ENCODE results near the gene SAMMSON. TPM values are rescaled to one million over a fixed set of nuclear protein-coding genes. Genes with fewer than 3 reads are reported as not detected.

SAMMSON gene
- total and polyA plus RNA-seq, 2 experiments from 2014 or later, result not detected

GRCh38 chr3:70010346-70010745, 10.8 kb downstream of the SAMMSON start (continued):
- TF ChIP-seq ZNF114 (CRISPR knock-in tag; IDR thresholded peaks at IDR 0.05) (no peak), ETS1 (IDR thresholded peaks at IDR 0.05) (no peak), STAT1 (IDR thresholded peaks at IDR 0.05; ENCODE audit: unreplicated experiment) (no peak), JUNB (IDR thresholded peaks at IDR 0.05; ENCODE audit: unreplicated experiment) (no peak), POLR2AphosphoS5 (IDR thresholded peaks at IDR 0.05; ENCODE audit: low read depth) (no peak), NANOG (IDR thresholded peaks at IDR 0.05; ENCODE audit: borderline replicate concordance) (no peak), EZH2phosphoT487 (IDR thresholded peaks at IDR 0.05; ENCODE audit: unreplicated experiment) (no peak)

- no peaks in the 10 kb centered on the region for H3K79me2 ChIP-seq (replicated peaks; ENCODE audit: insufficient read depth)
- no peaks in the 10 kb centered on the region for H3F3A ChIP-seq (replicated peaks; ENCODE audit: low read depth)
- no peak overlapping the region for H3K4me2 ChIP-seq
- H3K27ac ChIP-seq (ENCODE audit: low read depth), result no peak overlapping the region
- DNase-seq (ENCODE audit: low spot score) (no peak), ATAC-seq (no peak)
- no peak overlapping the region for H3K4me3 Mint-ChIP-seq
- no peaks in the 10 kb centered on the region for H3K4me1 ChIP-seq (ENCODE audit: insufficient read depth)
- no peak overlapping the region for H3K4me3 ChIP-seq
- peaks cover 3% of the 10 kb centered on the region for H3K27me3 Mint-ChIP-seq (ENCODE audit: insufficient read depth, low read depth, poor library complexity)
- H3K36me3 ChIP-seq (ENCODE audit: insufficient read depth), result no peaks in the 10 kb centered on the region
- no peaks in the 10 kb centered on the region for H3K4me1 Mint-ChIP-seq
- no peak for TF ChIP-seq ETS1 (IDR thresholded peaks at IDR 0.05)
- H3K9me2 ChIP-seq (ENCODE audit: insufficient read depth), result peaks cover 4% of the 10 kb centered on the region; the same call in 1 of the 2 replicates
- H4K20me1 ChIP-seq (replicated peaks; ENCODE audit: insufficient read depth), result no peaks in the 10 kb centered on the region
- no peaks in the 10 kb centered on the region for H3K27me3 ChIP-seq (ENCODE audit: insufficient read depth)
- H2AFZ ChIP-seq, result 0 out of 2 replicates have a peak overlapping the region, but pooled peaks have one; percentile 18
- no peaks in the 10 kb centered on the region; the same call in 2 of the 3 replicates for H3K36me3 Mint-ChIP-seq (ENCODE audit: low read depth)
- peaks cover 12% of the 10 kb centered on the region; the same call in 2 of the 3 replicates for H3K9me3 Mint-ChIP-seq
- H3K27ac Mint-ChIP-seq, result no peak overlapping the region
These were observed 12.0 kb downstream of the SAMMSON start for GRCh38 chr3:70011582-70011981.

- Histone ChIP-seq H3K4me2 (no peak overlapping the region), H3K9me2 (ENCODE audit: insufficient read depth) (peaks cover 6% of the 10 kb centered on the region), H3K4me1 (ENCODE audit: insufficient read depth) (no peaks in the 10 kb centered on the region), H4K20me1 (replicated peaks; ENCODE audit: insufficient read depth) (no peaks in the 10 kb centered on the region), H3K36me3 (ENCODE audit: insufficient read depth) (no peaks in the 10 kb centered on the region), H3K4me3 (no peak overlapping the region), H3F3A (replicated peaks; ENCODE audit: low read depth) (no peaks in the 10 kb centered on the region), H3K27ac (ENCODE audit: low read depth) (no peak overlapping the region), H3K27me3 (ENCODE audit: insufficient read depth) (no peaks in the 10 kb centered on the region), H3K79me2 (replicated peaks; ENCODE audit: insufficient read depth) (no peaks in the 10 kb centered on the region), H2AFZ (no peak overlapping the region)
- Mint-ChIP-seq H3K4me1 (no peaks in the 10 kb centered on the region), H3K27ac (no peak overlapping the region), H3K9me3 (peaks cover 4% of the 10 kb centered on the region; the same call in 1 of the 3 replicates), H3K36me3 (ENCODE audit: low read depth) (no peaks in the 10 kb centered on the region), H3K27me3 (ENCODE audit: insufficient read depth, low read depth, poor library complexity) (no peaks in the 10 kb centered on the region), H3K4me3 (no peak overlapping the region)
- DNase-seq (ENCODE audit: low spot score) (no peak), ATAC-seq (no peak)
- no peak for TF ChIP-seq ZNF462 (CRISPR knock-in tag; IDR thresholded peaks at IDR 0.05)
- no peak for TF ChIP-seq ETS1 (IDR thresholded peaks at IDR 0.05)
These were observed 21.6 kb downstream of the SAMMSON start for GRCh38 chr3:70020906-70021660.

All from GM23338 (cell line).